NCI-H510A (cell line): ENCODE measurements around the gene CST3.
"Not testable (repeated sequence)": the region's sequence is repeated elsewhere in the genome, so short reads cannot be mapped to it uniquely, and the experiment has no call there.

Experiments
- DNase-seq: peaks from one replicate; lab custom pipeline; 2025; lab: John Stamatoyannopoulos, UW

The CST3 gene

GRCh38 chr20:23662276-23662870, 24.6 kb upstream of the CST3 start:
- DNase-seq: no peak

GRCh38 chr20:23661002-23661429, 23.3 kb upstream of the CST3 start:
- DNase-seq: no peak

- DNase-seq: no peak
Measured at GRCh38 chr20:23659989-23660837, 22.5 kb upstream of the CST3 start.

GRCh38 chr20:23659610-23659988, 21.8 kb upstream of the CST3 start:
- not testable (repeated sequence) for DNase-seq

- DNase-seq: no peak
Measured at GRCh38 chr20:23658989-23659609, 21.3 kb upstream of the CST3 start.

GRCh38 chr20:23658336-23658735, 20.6 kb upstream of the CST3 start:
- no peak for DNase-seq

- no peak for DNase-seq
Measured at GRCh38 chr20:23657202-23657601, 19.4 kb upstream of the CST3 start.

- no peak for DNase-seq
Measured at GRCh38 chr20:23656372-23656771, 18.6 kb upstream of the CST3 start.

GRCh38 chr20:23655491-23656211, 17.9 kb upstream of the CST3 start:
- no peak for DNase-seq

- DNase-seq: no peak
Measured at GRCh38 chr20:23654717-23655116, 17.0 kb upstream of the CST3 start.

- no peak for DNase-seq
Measured at GRCh38 chr20:23654000-23654399, 16.2 kb upstream of the CST3 start.

- no peak for DNase-seq
Measured at GRCh38 chr20:23653400-23653938, 15.7 kb upstream of the CST3 start.

- no peak for DNase-seq
Measured at GRCh38 chr20:23652926-23653325, 15.2 kb upstream of the CST3 start.

GRCh38 chr20:23652371-23652770, 14.6 kb upstream of the CST3 start:
- DNase-seq: no peak

GRCh38 chr20:23651117-23651516, 13.4 kb upstream of the CST3 start:
- no peak for DNase-seq

GRCh38 chr20:23649830-23650417, 12.2 kb upstream of the CST3 start:
- no peak for DNase-seq

- no peak for DNase-seq
Measured at GRCh38 chr20:23649242-23649641, 11.5 kb upstream of the CST3 start.

GRCh38 chr20:23647346-23647745, 9.6 kb upstream of the CST3 start:
- DNase-seq: no peak

GRCh38 chr20:23646106-23646873, 8.5 kb upstream of the CST3 start:
- no peak for DNase-seq

GRCh38 chr20:23645575-23645974, 7.8 kb upstream of the CST3 start:
- no peak for DNase-seq

- DNase-seq: no peak
Measured at GRCh38 chr20:23644164-23644563, 6.4 kb upstream of the CST3 start.
